GM12892 (cell line): ENCODE data around the gene NKAIN4.

Experiments
- POLR2A ChIP-seq: IDR thresholded peaks from 2 replicates; pipeline ENCODE4 v1.6.1; 2011; ENCODE audit warnings: low read depth, low read length, control low read depth
- POLR2AphosphoS5 ChIP-seq: IDR thresholded peaks from 2 replicates; pipeline ENCODE4 v1.6.1; 2011; ENCODE audit warnings: low read depth, low read length, control low read depth
- TAF1 ChIP-seq: IDR thresholded peaks from 2 replicates; pipeline ENCODE4 v1.6.1; 2011; ENCODE audit warnings: low read depth, mild to moderate bottlenecking, control low read depth, low read length, borderline replicate concordance

- TF ChIP-seq POLR2AphosphoS5 (no peak), POLR2A (no peak), TAF1 (no peak)
These were observed 23.4 kb downstream of the NKAIN4 start for GRCh38 chr20:63230800-63231268.
